Loucy (cell line): ENCODE measurements around the gene KCNMA1.

Experiments
- H2AFZ ChIP-seq: fragments of 200-600 bp; sonication (generic); 2 replicates; pipeline ENCODE4 v1.6.0; 2016; ENCODE audit warnings: antibody characterized with exemption, mild to moderate bottlenecking, low read length, moderate library complexity
- H3F3A ChIP-seq: fragments of 200-600 bp; 2 replicates; pipeline ENCODE4 v1.6.0; 2016; ENCODE audit warnings: antibody characterized with exemption, low read depth, mild to moderate bottlenecking
- H3K27me3 ChIP-seq: fragments of 200-600 bp; sonication (generic); 2 replicates; pipeline ENCODE4 v1.6.1; 2014; ENCODE audit warnings: low read length, mild to moderate bottlenecking; ENCODE audit not compliant: insufficient read depth, poor library complexity, severe bottlenecking
- H3K36me3 ChIP-seq: fragments of 200-600 bp; sonication (generic); 2 replicates; pipeline ENCODE4 v1.6.1; 2016; ENCODE audit warnings: low read length; ENCODE audit not compliant: insufficient read depth
- H3K4me1 ChIP-seq: fragments of 200-600 bp; sonication (generic); 2 replicates; pipeline ENCODE4 v1.5.1; 2014; ENCODE audit warnings: low read length, mild to moderate bottlenecking; ENCODE audit not compliant: insufficient read depth, poor library complexity, severe bottlenecking
- H3K4me2 ChIP-seq: fragments of 200-600 bp; sonication (generic); 2 replicates; pipeline ENCODE4 v1.6.0; 2014; ENCODE audit warnings: antibody characterized with exemption, low read length, low read depth, mild to moderate bottlenecking; ENCODE audit not compliant: poor library complexity, severe bottlenecking
- H3K4me3 ChIP-seq: fragments of 200-600 bp; sonication (generic); 2 replicates; pipeline ENCODE4 v1.5.1; 2014; ENCODE audit warnings: low read length, mild to moderate bottlenecking, mixed read lengths; ENCODE audit not compliant: poor library complexity, severe bottlenecking
- H3K79me2 ChIP-seq: fragments of 200-600 bp; sonication (generic); 2 replicates; pipeline ENCODE4 v1.6.1; 2014; ENCODE audit warnings: low read length; ENCODE audit not compliant: insufficient read depth
- H3K9ac ChIP-seq: fragments of 200-600 bp; sonication (generic); 2 replicates; pipeline ENCODE4 v1.6.0; 2014; ENCODE audit warnings: mild to moderate bottlenecking, low read depth, low read length, moderate library complexity; ENCODE audit not compliant: poor library complexity, severe bottlenecking
- H3K9me2 ChIP-seq: fragments of 200-600 bp; sonication (generic); replicated peaks from 2 replicates; pipeline ENCODE4 v1.6.1; 2016; ENCODE audit warnings: low read depth, low read length, mixed read lengths
- H3K9me3 ChIP-seq: fragments of 200-600 bp; sonication (generic); 2 replicates; pipeline ENCODE4 v1.6.1; 2014; ENCODE audit warnings: mild to moderate bottlenecking, antibody characterized with exemption, low read length, low read depth; ENCODE audit not compliant: insufficient read depth
- H4K20me1 ChIP-seq: fragments of 200-600 bp; sonication (generic); 2 replicates; pipeline ENCODE4 v1.6.0; 2014; ENCODE audit warnings: antibody characterized with exemption, low read length, mild to moderate bottlenecking; ENCODE audit not compliant: insufficient read depth, poor library complexity, severe bottlenecking
- CTCF ChIP-seq: fragments of 200-600 bp; sonication (generic); conservative IDR thresholded peaks from 2 replicates; pipeline ENCODE4 v1.5.1; 2014; ENCODE audit warnings: mild to moderate bottlenecking, antibody characterized with exemption, low read length
- EZH2phosphoT487 ChIP-seq: fragments of 200-600 bp; IDR thresholded peaks from 2 replicates; pipeline ENCODE4 v1.6.1; 2018; ENCODE audit warnings: antibody characterized with exemption, mild to moderate bottlenecking, moderate library complexity, borderline replicate concordance

Gene KCNMA1

DNA sequence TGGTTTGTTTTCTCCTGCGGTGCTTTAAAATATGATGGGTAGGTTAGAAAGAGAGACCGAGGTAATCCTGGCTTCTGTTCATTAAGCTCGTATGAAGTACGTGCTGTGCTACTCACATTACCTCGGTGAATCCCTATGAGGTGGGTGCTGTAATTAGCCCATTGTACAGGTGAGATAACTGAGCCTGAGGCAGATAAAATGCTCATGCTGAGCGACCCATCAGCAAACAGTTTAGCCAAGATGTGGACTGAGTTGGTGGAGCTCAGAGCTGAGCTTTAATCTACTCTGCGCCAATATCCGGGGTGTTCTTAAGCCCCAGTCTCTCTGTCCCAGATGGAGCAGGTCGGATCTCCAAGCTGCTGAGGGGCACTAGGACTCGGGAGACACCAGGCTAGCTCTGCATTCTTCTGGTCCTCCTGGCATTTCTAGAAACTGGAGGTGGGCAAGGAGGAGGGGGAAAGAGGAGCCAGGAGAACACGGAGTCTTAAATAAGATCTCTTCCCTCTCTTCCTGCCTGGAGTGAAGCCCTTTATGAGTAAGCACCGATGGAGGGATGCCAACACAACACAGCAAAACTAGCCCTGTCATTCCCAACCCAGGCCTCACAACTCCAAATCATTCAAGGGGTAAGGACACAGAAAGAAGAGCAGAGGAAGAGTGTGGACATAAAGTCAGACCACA lies 458.5 kb downstream of the KCNMA1 start:
- Histone ChIP-seq H3K4me3 (no peak overlapping the region), H3K9me2 (no peaks in the 10 kb centered on the region), H4K20me1 (no peaks in the 10 kb centered on the region), H3K9ac (no peak overlapping the region), H3F3A (no peaks in the 10 kb centered on the region), H3K36me3 (no peaks in the 10 kb centered on the region), H3K9me3 (no peaks in the 10 kb centered on the region), H3K4me1 (no peaks in the 10 kb centered on the region), H3K4me2 (no peak overlapping the region), H3K79me2 (no peaks in the 10 kb centered on the region), H2AFZ (no peak overlapping the region), H3K27me3 (no peaks in the 10 kb centered on the region)
- no peak for TF ChIP-seq CTCF

DNA sequence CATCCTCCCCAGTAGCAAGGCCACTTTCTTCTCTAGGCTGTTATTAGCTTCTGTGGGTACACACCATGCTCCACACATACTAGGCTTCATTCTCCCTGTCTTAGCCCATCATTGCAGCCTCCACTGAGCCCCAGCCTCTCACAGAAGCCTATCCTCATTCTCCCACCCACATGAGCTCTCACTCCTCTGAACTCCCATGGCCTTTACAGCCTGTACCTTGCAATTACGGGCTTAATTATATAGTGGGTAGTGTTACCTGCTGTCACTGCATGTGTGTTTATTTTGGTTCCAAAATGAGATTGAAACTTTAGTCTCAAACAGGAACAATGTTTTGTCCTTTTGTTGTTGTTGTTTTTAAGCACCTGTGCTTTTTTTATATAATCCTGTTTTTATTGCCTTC lies 460.0 kb downstream of the KCNMA1 start:
- H3K9me2 ChIP-seq, result no peaks in the 10 kb centered on the region
- no peak overlapping the region for H2AFZ ChIP-seq
- TF ChIP-seq EZH2phosphoT487, result no peak
- TF ChIP-seq CTCF, result no peak
- no peaks in the 10 kb centered on the region for H3K9me3 ChIP-seq
- H3K9ac ChIP-seq, result no peak overlapping the region
- H3K36me3 ChIP-seq, result no peaks in the 10 kb centered on the region
- no peaks in the 10 kb centered on the region for H3F3A ChIP-seq
- no peaks in the 10 kb centered on the region for H3K4me1 ChIP-seq
- no peaks in the 10 kb centered on the region for H4K20me1 ChIP-seq
- H3K27me3 ChIP-seq, result no peaks in the 10 kb centered on the region
- no peak overlapping the region for H3K4me2 ChIP-seq
- no peak overlapping the region for H3K4me3 ChIP-seq
- no peaks in the 10 kb centered on the region for H3K79me2 ChIP-seq

DNA sequence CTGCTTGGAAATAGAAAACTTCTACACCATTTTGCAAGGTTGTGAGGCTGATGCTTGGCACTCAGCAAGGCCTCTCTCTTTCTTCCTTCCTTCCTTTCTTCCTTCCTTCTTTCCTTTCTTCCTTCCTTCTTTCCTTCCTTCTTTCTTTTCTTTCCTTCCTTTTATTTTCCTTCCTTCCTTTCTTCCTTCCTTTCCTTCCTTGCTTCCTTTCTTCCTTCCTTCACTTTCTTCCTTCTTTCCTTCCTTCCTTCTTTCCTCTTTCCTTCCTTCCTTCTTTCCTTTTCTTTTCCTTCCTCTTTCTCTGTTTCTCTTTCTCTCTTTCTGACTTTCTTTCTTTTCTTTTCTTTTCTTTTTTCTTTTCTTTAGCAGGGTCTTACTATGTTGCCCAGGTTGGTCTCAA lies 460.4 kb downstream of the KCNMA1 start:
- Histone ChIP-seq H2AFZ (no peak overlapping the region), H3K9me3 (no peaks in the 10 kb centered on the region), H3K9me2 (no peaks in the 10 kb centered on the region), H3K9ac (no peak overlapping the region), H3F3A (no peaks in the 10 kb centered on the region), H3K27me3 (no peaks in the 10 kb centered on the region), H3K79me2 (no peaks in the 10 kb centered on the region), H3K4me1 (no peaks in the 10 kb centered on the region), H3K4me3 (no peak overlapping the region), H3K4me2 (no peak overlapping the region), H4K20me1 (no peaks in the 10 kb centered on the region), H3K36me3 (no peaks in the 10 kb centered on the region)
- no peak for TF ChIP-seq CTCF
- TF ChIP-seq EZH2phosphoT487, result no peak
